A673 (cell line): ENCODE data around the gene CD72. TPM values are rescaled to one million over a fixed set of nuclear protein-coding genes. Genes with fewer than 3 reads are reported as not detected.

Experiments
- BruUV-seq: library from RNA; stranded (reverse); fragments of 400-500 nt; replicated peaks from 2 replicates; lab custom pipeline; 2021; lab: Mats Ljungman, UMichigan
- CTCF ChIA-PET: fragments of 300-600 bp; sonication (Branson Sonifier 250); formaldehyde crosslinking; loops from one replicate; lab custom pipeline; 2022; ENCODE audit warnings: antibody characterized with exemption; lab: Charles Lee
- POLR2A ChIA-PET: fragments of 300-600 bp; sonication (Branson Sonifier 250); formaldehyde crosslinking; loops from one replicate; lab custom pipeline; 2022; ENCODE audit warnings: antibody characterized with exemption; ENCODE audit not compliant: low non-redundant PET; lab: Charles Lee
- DNase-seq: peaks from one replicate; pipeline ENCODE4 v3.0.0-alpha.2; 2015; ENCODE audit warnings: low spot score
- H3K27ac ChIP-seq: fragments of 200-600 bp; sonication (generic); 2 replicates; pipeline ENCODE4 v1.5.1; 2016; ENCODE audit warnings: mixed run types, low read depth, mild to moderate bottlenecking, mixed read lengths, antibody characterized with exemption, low read length; ENCODE audit not compliant: poor library complexity, severe bottlenecking
- H3K27me3 ChIP-seq: fragments of 200-600 bp; sonication (generic); replicated peaks from 2 replicates; pipeline ENCODE4 v1.6.1; 2017; ENCODE audit warnings: mixed run types, low read depth, mild to moderate bottlenecking, mixed read lengths, antibody characterized with exemption, low read length; ENCODE audit not compliant: insufficient read depth, poor library complexity
- H3K36me3 ChIP-seq: fragments of 200-600 bp; sonication (generic); 2 replicates; pipeline ENCODE4 v1.6.1; 2016; ENCODE audit warnings: mixed run types, mild to moderate bottlenecking, mixed read lengths, antibody characterized with exemption, low read length; ENCODE audit not compliant: insufficient read depth, poor library complexity, severe bottlenecking
- H3K4me1 ChIP-seq: fragments of 200-600 bp; sonication (generic); 2 replicates; pipeline ENCODE4 v1.6.1; 2017; ENCODE audit warnings: mixed run types, mild to moderate bottlenecking, mixed read lengths, antibody characterized with exemption, low read length; ENCODE audit not compliant: insufficient read depth, poor library complexity, severe bottlenecking
- H3K4me3 ChIP-seq: fragments of 200-600 bp; sonication (generic); 2 replicates; pipeline ENCODE4 v1.5.1; 2016; ENCODE audit warnings: low read depth, mixed run types, mild to moderate bottlenecking, mixed read lengths, low read length; ENCODE audit not compliant: poor library complexity, severe bottlenecking
- H3K9me3 ChIP-seq: fragments of 200-600 bp; sonication (generic); 2 replicates; pipeline ENCODE4 v1.6.1; 2016; ENCODE audit warnings: mixed run types, low read depth, mild to moderate bottlenecking, mixed read lengths, antibody characterized with exemption, low read length; ENCODE audit not compliant: poor library complexity, severe bottlenecking
- EZH2 ChIP-seq: fragments of 200-600 bp; sonication (generic); IDR thresholded peaks from 2 replicates; pipeline ENCODE4 v1.6.1; 2017; ENCODE audit warnings: borderline replicate concordance, low read depth, mild to moderate bottlenecking, mixed read lengths, antibody characterized with exemption, low read length; ENCODE audit not compliant: poor library complexity, severe bottlenecking
- intact Hi-C: fragments of 100-400 bp; cut with micrococcal nuclease; formaldehyde crosslinking; loops from one replicate; pipeline ENCODE4 v1.10.0; 2022; ENCODE audit not compliant: unreplicated experiment
- total RNA-seq: library from RNA; stranded (reverse); gene quantifications from 2 replicates; pipeline ENCODE4 v1.2.3, GENCODE V29; 2021
- TF ChIP-seq, protein P1 (sequence below): fragments of 300-800, 200-600 bp; sonication (generic); conservative IDR thresholded peaks from 2 replicates; pipeline ENCODE4 v1.5.1; 2017; ENCODE audit warnings: low read depth, mild to moderate bottlenecking, antibody characterized with exemption, low read length, moderate library complexity, mixed read lengths

Gene CD72
- total RNA-seq, 1 experiment from 2014 or later: not detected

GRCh38 chr9:35563791-35564197 lies 54.4 kb downstream of the CD72 start:
- CTCF ChIA-PET: no interaction called here
- intact Hi-C loops: no loop called here
- DNase-seq: no peak

GRCh38 chr9:35562895-35563780 lies 55.1 kb downstream of the CD72 start:
- POLR2A ChIA-PET: no interaction called here
- CTCF ChIA-PET: no interaction called here
- intact Hi-C loops: no loop called here
- no peak overlapping the region for H3K27ac ChIP-seq
- BruUV-seq: no TSS peak
- TF ChIP-seq EZH2: no peak
- TF ChIP-seq, protein P1, sequence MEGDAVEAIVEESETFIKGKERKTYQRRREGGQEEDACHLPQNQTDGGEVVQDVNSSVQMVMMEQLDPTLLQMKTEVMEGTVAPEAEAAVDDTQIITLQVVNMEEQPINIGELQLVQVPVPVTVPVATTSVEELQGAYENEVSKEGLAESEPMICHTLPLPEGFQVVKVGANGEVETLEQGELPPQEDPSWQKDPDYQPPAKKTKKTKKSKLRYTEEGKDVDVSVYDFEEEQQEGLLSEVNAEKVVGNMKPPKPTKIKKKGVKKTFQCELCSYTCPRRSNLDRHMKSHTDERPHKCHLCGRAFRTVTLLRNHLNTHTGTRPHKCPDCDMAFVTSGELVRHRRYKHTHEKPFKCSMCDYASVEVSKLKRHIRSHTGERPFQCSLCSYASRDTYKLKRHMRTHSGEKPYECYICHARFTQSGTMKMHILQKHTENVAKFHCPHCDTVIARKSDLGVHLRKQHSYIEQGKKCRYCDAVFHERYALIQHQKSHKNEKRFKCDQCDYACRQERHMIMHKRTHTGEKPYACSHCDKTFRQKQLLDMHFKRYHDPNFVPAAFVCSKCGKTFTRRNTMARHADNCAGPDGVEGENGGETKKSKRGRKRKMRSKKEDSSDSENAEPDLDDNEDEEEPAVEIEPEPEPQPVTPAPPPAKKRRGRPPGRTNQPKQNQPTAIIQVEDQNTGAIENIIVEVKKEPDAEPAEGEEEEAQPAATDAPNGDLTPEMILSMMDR: no peak
- H3K27me3 ChIP-seq: no peaks in the 10 kb centered on the region
- no peak for DNase-seq
- H3K36me3 ChIP-seq: peaks cover 2% of the 10 kb centered on the region
- H3K4me3 ChIP-seq: no peak overlapping the region
- no peaks in the 10 kb centered on the region for H3K4me1 ChIP-seq
- no peaks in the 10 kb centered on the region for H3K9me3 ChIP-seq

More at GRCh38 chr9:35563791-35564197, 54.4 kb downstream of the CD72 start:
- POLR2A ChIA-PET: no interaction called here
- Histone ChIP-seq H3K4me1 (no peaks in the 10 kb centered on the region), H3K9me3 (no peaks in the 10 kb centered on the region), H3K27me3 (no peaks in the 10 kb centered on the region), H3K4me3 (no peak overlapping the region), H3K27ac (no peak overlapping the region), H3K36me3 (no peaks in the 10 kb centered on the region)
- TF ChIP-seq, protein P1: no peak
- no peak for TF ChIP-seq EZH2
- no TSS peak for BruUV-seq

DNA sequence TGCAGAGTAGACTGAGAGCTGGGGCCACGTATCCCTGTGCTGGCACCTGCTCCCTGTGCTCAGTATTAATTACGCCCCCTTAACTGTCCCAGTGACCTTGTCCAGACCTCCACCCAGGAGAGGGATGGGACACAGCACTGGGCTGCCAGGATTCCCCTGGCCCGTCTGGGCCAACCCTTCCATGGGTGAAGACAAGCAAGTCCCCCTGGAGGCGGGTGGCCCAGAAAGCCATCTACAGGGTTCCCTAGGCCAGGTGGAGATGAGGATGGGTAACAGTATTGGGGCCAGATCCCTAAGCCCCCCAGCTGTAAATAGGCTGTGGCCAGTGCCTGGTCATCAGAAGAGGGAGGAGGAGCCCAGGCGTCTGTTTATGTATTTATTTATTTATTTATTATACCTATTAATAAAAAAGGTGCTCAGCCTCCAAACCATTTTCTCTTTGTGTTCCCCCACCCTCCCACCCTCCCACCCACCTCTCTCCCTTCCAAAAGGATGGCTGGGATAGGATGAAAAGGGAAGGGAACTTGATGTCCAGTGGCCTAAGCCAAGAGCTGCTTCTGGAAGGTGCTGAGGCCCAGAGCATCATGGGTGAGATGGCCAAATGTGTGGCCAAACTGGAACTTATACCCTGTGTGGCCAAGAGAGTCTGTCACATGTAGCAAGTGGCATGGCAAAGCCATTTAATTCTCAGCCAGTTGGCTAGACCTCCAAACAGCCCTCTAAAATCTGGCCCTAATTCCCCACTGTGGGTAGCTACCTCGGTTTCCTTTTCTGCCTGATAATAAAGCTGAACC lies 56.5 kb downstream of the CD72 start:
- ChIA-PET POLR2A (no interaction called here), CTCF (no interaction called here)
- TF ChIP-seq, protein P1: no peak
- TF ChIP-seq EZH2: no peak
- no peak overlapping the region for H3K4me3 ChIP-seq
- H3K4me1 ChIP-seq: no peaks in the 10 kb centered on the region
- intact Hi-C loops: no loop called here
- no TSS peak for BruUV-seq
- no peak overlapping the region for H3K27ac ChIP-seq
- H3K27me3 ChIP-seq: no peaks in the 10 kb centered on the region
- no peak for DNase-seq
- H3K36me3 ChIP-seq: peaks cover 2% of the 10 kb centered on the region
- H3K9me3 ChIP-seq: no peaks in the 10 kb centered on the region
